ENCODE data around the gene COG4.

The COG4 gene

GRCh38 chr16:70570967-70571570 lies 47.7 kb upstream of the COG4 start:
- Histone ChIP-seq H3K36me3 (ENCODE audit: control insufficient read depth, insufficient read depth, low read length) (no peaks in the 10 kb centered on the region), H3K9me3 (ENCODE audit: control insufficient read depth, low read length) (no peaks in the 10 kb centered on the region), H3K4me3 (ENCODE audit: low read depth, low read length) (no peak overlapping the region), H2AFZ (no peak overlapping the region), H3K79me2 (no peaks in the 10 kb centered on the region), H3K4me2 (ENCODE audit: low read length) (no peak overlapping the region), H3K27ac (no peak overlapping the region), H3K4me1 (peaks cover 15% of the 10 kb centered on the region), H3K27me3 (ENCODE audit: control insufficient read depth, insufficient read depth, low read length) (no peaks in the 10 kb centered on the region), H3K9ac (no peak overlapping the region)
- no peak for TF ChIP-seq CTCF (IDR thresholded peaks at IDR 0.05)

- Histone ChIP-seq H3K79me2 (no peaks in the 10 kb centered on the region), H3K4me1 (peaks cover 15% of the 10 kb centered on the region), H3K27me3 (ENCODE audit: control insufficient read depth, insufficient read depth, low read length) (no peaks in the 10 kb centered on the region), H3K9me3 (ENCODE audit: control insufficient read depth, low read length) (no peaks in the 10 kb centered on the region), H2AFZ (no peak overlapping the region), H3K36me3 (ENCODE audit: control insufficient read depth, insufficient read depth, low read length) (no peaks in the 10 kb centered on the region), H3K4me3 (ENCODE audit: low read depth, low read length) (no peak overlapping the region), H3K9ac (no peak overlapping the region), H3K4me2 (ENCODE audit: low read length) (no peak overlapping the region), H3K27ac (no peak overlapping the region)
- TF ChIP-seq CTCF (IDR thresholded peaks at IDR 0.05), result no peak
These were observed 46.4 kb upstream of the COG4 start for GRCh38 chr16:70569752-70570151.

- Histone ChIP-seq H3K27ac (no peak overlapping the region), H3K4me1 (peaks cover 14% of the 10 kb centered on the region), H3K4me3 (ENCODE audit: low read depth, low read length) (no peak overlapping the region), H3K9me3 (ENCODE audit: control insufficient read depth, low read length) (no peaks in the 10 kb centered on the region), H2AFZ (no peak overlapping the region), H3K9ac (no peak overlapping the region), H3K36me3 (ENCODE audit: control insufficient read depth, insufficient read depth, low read length) (no peaks in the 10 kb centered on the region), H3K4me2 (ENCODE audit: low read length) (no peak overlapping the region), H3K79me2 (no peaks in the 10 kb centered on the region), H3K27me3 (ENCODE audit: control insufficient read depth, insufficient read depth, low read length) (no peaks in the 10 kb centered on the region)
- TF ChIP-seq CTCF (IDR thresholded peaks at IDR 0.05), result no peak
These were observed 45.4 kb upstream of the COG4 start for GRCh38 chr16:70568601-70569237.

- no peaks in the 10 kb centered on the region for H3K79me2 ChIP-seq
- no peak overlapping the region for H3K4me2 ChIP-seq (ENCODE audit: low read length)
- no peak for TF ChIP-seq CTCF (IDR thresholded peaks at IDR 0.05)
- H3K27ac ChIP-seq, result no peak overlapping the region
- no peaks in the 10 kb centered on the region for H3K27me3 ChIP-seq (ENCODE audit: control insufficient read depth, insufficient read depth, low read length)
- H3K9ac ChIP-seq, result no peak overlapping the region
- H2AFZ ChIP-seq, result no peak overlapping the region
- H3K4me1 ChIP-seq, result no peaks in the 10 kb centered on the region
- H3K4me3 ChIP-seq (ENCODE audit: low read depth, low read length), result no peak overlapping the region
- H3K36me3 ChIP-seq (ENCODE audit: control insufficient read depth, insufficient read depth, low read length), result no peaks in the 10 kb centered on the region
- no peaks in the 10 kb centered on the region for H3K9me3 ChIP-seq (ENCODE audit: control insufficient read depth, low read length)
These were observed 41.7 kb upstream of the COG4 start for GRCh38 chr16:70565053-70565452.

- no peaks in the 10 kb centered on the region for H3K36me3 ChIP-seq (ENCODE audit: control insufficient read depth, insufficient read depth, low read length)
- H3K9ac ChIP-seq, result no peak overlapping the region
- no peaks in the 10 kb centered on the region for H3K27me3 ChIP-seq (ENCODE audit: control insufficient read depth, insufficient read depth, low read length)
- H3K4me2 ChIP-seq (ENCODE audit: low read length), result no peak overlapping the region
- H3K4me1 ChIP-seq, result no peaks in the 10 kb centered on the region
- H2AFZ ChIP-seq, result no peak overlapping the region
- no peak for TF ChIP-seq CTCF (IDR thresholded peaks at IDR 0.05)
- no peak overlapping the region for H3K27ac ChIP-seq
- H3K79me2 ChIP-seq, result no peaks in the 10 kb centered on the region
- H3K9me3 ChIP-seq (ENCODE audit: control insufficient read depth, low read length), result no peaks in the 10 kb centered on the region
- H3K4me3 ChIP-seq (ENCODE audit: low read depth, low read length), result no peak overlapping the region
These were observed 40.3 kb upstream of the COG4 start for GRCh38 chr16:70563636-70564035.
